HG03135 (cell line): ENCODE data around the gene IGF1.
"Not testable (repeated sequence)": the region's sequence is repeated elsewhere in the genome, so short reads cannot be mapped to it uniquely, and the experiment has no call there.

ENCODE experiments used
- ATAC-seq: cut with Tn5 transposase; IDR thresholded peaks from one replicate; pipeline ENCODE4 v1.9.1; 2021; ENCODE audit warnings: mild to moderate bottlenecking, moderate library complexity; ENCODE audit not compliant: unreplicated experiment

IGF1 gene

GRCh38 chr12:102390068-102390467 is 90.3 kb downstream of the IGF1 start:
- no peak for ATAC-seq

DNA sequence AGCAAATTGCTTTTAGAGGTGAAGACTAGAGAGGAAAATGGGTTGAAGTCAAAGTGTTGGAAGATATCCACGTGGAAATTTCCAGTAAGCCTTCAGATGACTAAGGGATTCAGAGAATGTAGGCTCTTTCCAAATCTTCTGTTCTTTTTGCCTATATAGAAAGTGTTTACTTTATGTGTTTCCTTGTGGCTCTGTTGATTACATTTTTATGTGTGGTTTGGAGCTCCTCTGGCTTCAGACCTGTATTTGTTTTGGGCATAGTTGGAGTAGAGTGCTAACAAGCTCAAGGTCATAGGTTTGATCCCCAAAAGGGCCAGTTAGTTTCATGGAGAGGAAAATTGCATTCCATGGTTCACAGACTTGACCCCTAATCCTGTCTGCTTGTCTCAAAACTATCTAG is 91.9 kb downstream of the IGF1 start:
- ATAC-seq: no peak

- no peak for ATAC-seq
Observed at GRCh38 chr12:102385343-102385742, 95.0 kb downstream of the IGF1 start.

GRCh38 chr12:102379346-102380162 is 100.8 kb downstream of the IGF1 start:
- ATAC-seq: no peak

DNA sequence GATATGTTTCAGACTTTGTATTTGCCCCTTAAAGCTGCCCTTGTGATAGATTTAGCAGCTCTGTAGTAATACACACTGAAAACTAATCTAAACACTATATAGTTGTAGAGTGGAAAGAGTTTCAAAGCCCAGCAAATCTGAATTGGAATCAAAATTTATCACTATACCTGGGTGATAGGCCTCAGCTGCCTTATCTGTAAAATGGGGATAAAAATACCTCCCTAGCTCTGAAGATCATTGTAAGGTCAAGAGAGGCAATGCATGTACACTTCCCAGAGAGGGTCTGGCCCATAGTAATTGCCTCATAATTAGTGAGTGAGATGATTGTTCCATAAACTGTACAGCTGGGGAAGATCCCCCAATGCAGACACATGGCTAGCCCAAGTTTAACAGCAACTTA is 103.6 kb downstream of the IGF1 start:
- ATAC-seq: no peak

- ATAC-seq: no peak
Observed at GRCh38 chr12:102376181-102376747, 104.1 kb downstream of the IGF1 start.

DNA sequence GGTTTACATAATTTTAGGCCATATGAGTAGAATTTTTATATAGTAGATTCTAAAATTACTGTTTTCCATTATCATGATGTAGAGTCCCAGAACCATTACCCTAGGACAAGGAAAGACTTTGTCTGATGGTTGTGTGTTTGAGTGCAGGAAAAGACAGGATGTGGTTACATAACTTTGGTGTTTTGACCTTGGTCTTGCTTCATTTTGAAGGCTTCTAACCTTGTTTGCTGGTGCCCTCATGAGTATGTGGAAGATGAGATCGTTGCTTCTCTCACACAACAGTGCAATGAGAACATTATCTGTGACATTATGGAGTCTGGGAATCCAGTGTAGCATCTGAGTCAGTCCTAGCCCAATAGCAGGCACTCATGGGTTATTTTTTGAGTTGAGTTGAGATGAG is 106.2 kb downstream of the IGF1 start:
- ATAC-seq: no peak

- ATAC-seq: no peak
Observed at GRCh38 chr12:102372087-102372486, 108.3 kb downstream of the IGF1 start.

DNA sequence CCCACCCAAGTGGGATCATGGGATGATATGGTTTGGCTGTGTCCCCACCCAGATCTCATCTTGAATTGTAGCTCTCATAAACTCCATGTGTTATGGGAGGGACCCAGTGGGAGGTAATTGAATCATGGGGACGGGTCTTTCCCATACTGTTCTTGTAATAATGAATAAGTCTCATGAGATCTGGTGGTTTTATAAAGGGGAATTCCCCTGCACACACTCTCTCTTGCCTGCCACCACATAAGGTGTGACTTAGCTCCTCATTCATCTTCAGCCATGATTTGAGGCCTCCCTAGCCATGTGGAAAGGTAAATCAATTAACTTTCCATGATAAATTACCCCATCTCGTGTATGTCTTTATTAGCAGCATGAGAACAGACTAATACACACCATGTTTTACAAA is 109.2 kb downstream of the IGF1 start:
- ATAC-seq: no peak

GRCh38 chr12:102369876-102370275 is 110.5 kb downstream of the IGF1 start:
- ATAC-seq: no peak

DNA sequence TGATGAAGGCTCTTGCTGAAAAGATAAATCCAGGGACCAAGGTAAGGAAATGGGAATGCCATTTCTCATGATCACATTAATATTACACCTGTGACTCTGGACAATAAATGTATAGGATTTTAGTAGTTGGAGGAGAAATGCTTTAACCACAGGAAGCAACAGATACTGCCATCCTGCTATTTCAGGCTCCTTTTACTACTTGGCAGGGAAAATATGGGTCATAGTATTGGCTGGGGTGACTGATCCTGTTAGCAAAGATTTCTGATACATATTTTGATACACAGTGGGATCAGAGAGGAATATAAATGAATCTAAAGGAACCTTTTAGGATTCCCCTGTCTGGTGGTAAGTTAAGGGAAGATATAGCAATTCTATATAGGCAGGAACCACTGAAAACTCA is 115.0 kb downstream of the IGF1 start:
- no peak for ATAC-seq

DNA sequence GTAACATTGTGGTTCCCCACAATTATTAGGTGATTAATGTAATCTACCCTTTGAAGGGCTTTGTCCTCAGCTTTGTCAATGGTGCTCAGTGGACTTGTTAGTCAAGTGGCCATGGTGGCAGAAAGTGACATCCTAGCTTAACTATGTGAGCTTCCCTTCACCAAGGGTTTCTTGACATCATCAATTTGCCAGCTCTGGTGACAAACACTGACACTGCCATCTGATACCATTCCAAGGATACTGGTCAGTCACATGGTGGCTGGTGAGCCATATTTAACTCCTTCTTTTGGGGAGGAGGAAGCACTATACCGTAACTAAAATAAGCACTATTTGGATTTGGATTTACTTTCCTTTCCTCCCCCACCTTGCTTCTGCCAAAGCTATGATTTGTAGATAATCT is 115.7 kb downstream of the IGF1 start:
- no peak for ATAC-seq

GRCh38 chr12:102356690-102357089 is 123.7 kb downstream of the IGF1 start:
- no peak for ATAC-seq

- not testable (repeated sequence) for ATAC-seq
Observed at GRCh38 chr12:102354281-102354680, 126.1 kb downstream of the IGF1 start.

DNA sequence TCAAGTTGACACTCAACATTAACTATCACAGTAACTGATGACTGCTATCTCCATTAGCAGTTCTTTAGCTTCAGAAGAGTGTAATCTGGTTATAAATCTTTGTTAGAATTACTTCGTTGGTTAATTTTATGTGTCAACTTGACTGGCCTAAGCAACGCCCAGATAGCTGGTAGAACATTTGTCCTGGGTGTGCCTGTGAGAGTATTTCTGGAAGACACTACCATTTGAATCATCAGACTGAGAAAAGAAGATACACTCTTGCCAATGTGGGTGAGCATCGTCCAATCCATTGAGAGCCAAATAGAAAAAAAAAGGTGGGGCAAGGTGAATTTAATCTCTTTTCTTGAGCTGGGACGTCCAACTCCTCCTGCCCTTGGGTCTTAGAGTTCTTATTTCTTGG is 129.0 kb downstream of the IGF1 start:
- ATAC-seq: no peak

GRCh38 chr12:102350070-102350469 is 130.3 kb downstream of the IGF1 start:
- no peak for ATAC-seq

DNA sequence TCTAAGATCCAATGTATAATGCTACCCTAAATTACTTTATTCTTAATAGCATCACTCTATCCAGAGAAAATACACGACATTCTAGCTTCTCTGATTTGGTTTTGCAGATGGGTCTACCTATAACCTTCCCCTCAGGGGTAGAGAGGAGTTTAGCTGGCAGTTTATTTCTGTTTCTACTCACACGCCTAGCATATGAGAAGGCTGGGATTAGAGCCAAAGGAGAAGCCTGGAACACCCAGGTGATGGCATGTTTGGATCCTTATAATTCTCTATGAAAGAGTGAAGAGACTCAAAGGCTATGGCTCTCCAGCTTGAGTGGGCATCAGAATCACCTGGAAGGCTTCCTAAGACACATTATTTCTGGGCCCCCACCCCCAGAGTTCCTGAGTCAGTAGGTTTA is 131.3 kb downstream of the IGF1 start:
- no peak for ATAC-seq

DNA sequence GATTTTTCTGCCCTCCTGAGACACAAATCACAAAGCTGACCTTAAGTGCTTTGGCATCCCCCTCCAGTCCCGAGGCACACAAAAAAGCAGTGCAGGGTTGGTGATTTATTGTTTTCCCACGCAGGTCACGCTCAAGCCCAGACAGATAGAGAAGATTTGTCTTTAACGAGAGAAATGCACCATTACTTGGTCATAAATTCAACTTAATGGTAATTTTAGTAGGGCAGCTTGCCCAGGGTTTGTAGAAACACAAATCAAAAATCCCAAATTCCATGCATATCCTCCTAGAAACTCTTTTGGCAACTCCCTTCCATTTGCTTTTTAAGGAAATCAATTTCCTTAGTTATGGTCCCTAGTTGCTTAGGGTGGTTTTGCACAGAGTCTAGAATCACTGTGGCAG is 132.6 kb downstream of the IGF1 start:
- no peak for ATAC-seq
